ENCODE measurements around the gene DNAH7.

DNA sequence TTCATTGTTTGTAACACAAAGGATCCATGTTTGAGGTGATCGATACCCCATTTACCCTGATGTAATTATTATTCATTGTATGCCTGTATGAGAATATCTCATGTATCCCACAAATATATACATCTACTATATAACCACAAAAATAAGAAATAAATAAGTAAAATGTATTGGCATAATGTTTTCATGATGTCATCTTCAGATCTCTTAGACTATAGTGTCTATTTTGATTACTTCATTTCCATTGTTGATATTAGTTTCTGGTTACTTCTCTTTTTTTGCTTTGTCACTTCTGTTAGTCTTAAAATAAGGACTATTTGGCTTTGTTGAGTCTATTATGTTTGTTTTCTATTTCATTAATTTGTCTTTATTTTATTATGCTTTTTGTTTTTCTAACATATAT lies 301.9 kb downstream of the DNAH7 start:
- TF ChIP-seq, protein P1, sequence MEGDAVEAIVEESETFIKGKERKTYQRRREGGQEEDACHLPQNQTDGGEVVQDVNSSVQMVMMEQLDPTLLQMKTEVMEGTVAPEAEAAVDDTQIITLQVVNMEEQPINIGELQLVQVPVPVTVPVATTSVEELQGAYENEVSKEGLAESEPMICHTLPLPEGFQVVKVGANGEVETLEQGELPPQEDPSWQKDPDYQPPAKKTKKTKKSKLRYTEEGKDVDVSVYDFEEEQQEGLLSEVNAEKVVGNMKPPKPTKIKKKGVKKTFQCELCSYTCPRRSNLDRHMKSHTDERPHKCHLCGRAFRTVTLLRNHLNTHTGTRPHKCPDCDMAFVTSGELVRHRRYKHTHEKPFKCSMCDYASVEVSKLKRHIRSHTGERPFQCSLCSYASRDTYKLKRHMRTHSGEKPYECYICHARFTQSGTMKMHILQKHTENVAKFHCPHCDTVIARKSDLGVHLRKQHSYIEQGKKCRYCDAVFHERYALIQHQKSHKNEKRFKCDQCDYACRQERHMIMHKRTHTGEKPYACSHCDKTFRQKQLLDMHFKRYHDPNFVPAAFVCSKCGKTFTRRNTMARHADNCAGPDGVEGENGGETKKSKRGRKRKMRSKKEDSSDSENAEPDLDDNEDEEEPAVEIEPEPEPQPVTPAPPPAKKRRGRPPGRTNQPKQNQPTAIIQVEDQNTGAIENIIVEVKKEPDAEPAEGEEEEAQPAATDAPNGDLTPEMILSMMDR (IDR thresholded peaks at IDR 0.05): no peak
- TF ChIP-seq ZFX (IDR thresholded peaks at IDR 0.05; ENCODE audit: borderline replicate concordance): no peak
